ENCODE measurements around the gene CDYL. TPM values are rescaled to one million over a fixed set of nuclear protein-coding genes. Genes with fewer than 3 reads are reported as not detected.

The CDYL gene
- total RNA-seq, 1 donor from 2014 or later = 53.5 TPM

DNA sequence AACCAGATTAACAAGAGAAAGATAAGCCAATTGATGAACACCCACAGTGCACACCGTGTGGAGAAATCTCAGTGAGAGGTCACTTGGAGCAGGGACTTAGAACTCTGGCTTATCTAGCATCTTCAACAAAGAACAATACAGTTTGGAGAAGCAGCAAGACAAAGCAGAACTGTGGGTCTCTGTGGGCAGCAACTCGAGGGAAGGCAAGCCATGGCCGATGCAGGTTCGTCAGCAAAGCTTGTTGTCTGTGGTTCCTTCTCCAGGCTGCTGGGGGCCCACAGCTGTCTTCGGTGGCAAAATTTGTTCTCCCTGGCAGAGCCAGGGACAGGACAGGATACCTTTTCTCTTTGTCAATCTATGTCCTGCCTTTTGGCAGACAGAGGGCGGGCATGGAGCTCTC lies 205.6 kb downstream of the CDYL start:
- Histone ChIP-seq H3K36me3 (no peaks in the 10 kb centered on the region), H2AFZ (replicated peaks) (peak overlapping the region; percentile 9), H3K27ac (no peak overlapping the region), H3K27me3 (no peaks in the 10 kb centered on the region), H3K4me3 (no peak overlapping the region), H3K9me3 (ENCODE audit: low read depth) (no peaks in the 10 kb centered on the region), H3K9ac (no peak overlapping the region), H3K4me2 (no peak overlapping the region), H3K4me1 (no peaks in the 10 kb centered on the region), H3F3A (ENCODE audit: low read depth) (no peaks in the 10 kb centered on the region), H4K20me1 (ENCODE audit: low read depth) (no peaks in the 10 kb centered on the region), H3K79me2 (ENCODE audit: low read depth) (no peaks in the 10 kb centered on the region)
- no peak overlapping the region for H3K4me3 Mint-ChIP-seq
- H3K36me3 Mint-ChIP-seq = peaks cover 7% of the 10 kb centered on the region
- peaks cover 36% of the 10 kb centered on the region for H3K9me3 Mint-ChIP-seq
- DNase-seq (ENCODE audit: low spot score) = no peak
- TF ChIP-seq EZH2phosphoT487 (IDR thresholded peaks at IDR 0.05) = no peak
- TF ChIP-seq, protein P1, sequence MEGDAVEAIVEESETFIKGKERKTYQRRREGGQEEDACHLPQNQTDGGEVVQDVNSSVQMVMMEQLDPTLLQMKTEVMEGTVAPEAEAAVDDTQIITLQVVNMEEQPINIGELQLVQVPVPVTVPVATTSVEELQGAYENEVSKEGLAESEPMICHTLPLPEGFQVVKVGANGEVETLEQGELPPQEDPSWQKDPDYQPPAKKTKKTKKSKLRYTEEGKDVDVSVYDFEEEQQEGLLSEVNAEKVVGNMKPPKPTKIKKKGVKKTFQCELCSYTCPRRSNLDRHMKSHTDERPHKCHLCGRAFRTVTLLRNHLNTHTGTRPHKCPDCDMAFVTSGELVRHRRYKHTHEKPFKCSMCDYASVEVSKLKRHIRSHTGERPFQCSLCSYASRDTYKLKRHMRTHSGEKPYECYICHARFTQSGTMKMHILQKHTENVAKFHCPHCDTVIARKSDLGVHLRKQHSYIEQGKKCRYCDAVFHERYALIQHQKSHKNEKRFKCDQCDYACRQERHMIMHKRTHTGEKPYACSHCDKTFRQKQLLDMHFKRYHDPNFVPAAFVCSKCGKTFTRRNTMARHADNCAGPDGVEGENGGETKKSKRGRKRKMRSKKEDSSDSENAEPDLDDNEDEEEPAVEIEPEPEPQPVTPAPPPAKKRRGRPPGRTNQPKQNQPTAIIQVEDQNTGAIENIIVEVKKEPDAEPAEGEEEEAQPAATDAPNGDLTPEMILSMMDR (IDR thresholded peaks at IDR 0.05) = no peak
- TF ChIP-seq EZH2 (IDR thresholded peaks at IDR 0.05) = no peak
- H3K27ac Mint-ChIP-seq = no peak overlapping the region
- peaks cover 13% of the 10 kb centered on the region for H3K27me3 Mint-ChIP-seq (ENCODE audit: insufficient read depth, low read depth)
- no peaks in the 10 kb centered on the region for H3K4me1 Mint-ChIP-seq

DNA sequence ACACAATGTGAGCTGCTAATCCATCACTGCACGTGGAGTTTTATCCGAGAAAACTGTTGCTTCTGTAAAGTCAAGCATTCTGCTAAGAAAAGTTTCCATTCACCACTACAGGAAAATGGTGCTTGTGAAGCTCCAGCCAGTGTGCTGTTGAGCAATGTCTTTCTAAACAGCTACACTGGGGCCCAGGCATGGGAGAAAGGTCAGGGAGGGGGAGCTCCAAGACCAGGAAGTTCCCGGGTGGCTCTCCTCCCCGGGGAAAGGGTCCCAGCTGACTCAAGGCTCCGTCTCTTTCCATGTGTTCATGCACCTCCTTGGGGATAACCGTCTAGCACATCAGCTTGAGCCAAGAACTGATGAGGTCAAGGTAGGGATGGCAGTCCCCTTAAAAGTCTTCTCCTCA lies 207.1 kb downstream of the CDYL start:
- Histone ChIP-seq H3K9me3 (ENCODE audit: low read depth) (no peaks in the 10 kb centered on the region), H3K27me3 (no peaks in the 10 kb centered on the region), H3F3A (ENCODE audit: low read depth) (no peaks in the 10 kb centered on the region), H3K4me1 (no peaks in the 10 kb centered on the region), H3K9ac (no peak overlapping the region), H3K4me3 (no peak overlapping the region), H3K4me2 (no peak overlapping the region), H4K20me1 (ENCODE audit: low read depth) (no peaks in the 10 kb centered on the region), H3K36me3 (no peaks in the 10 kb centered on the region), H3K79me2 (ENCODE audit: low read depth) (no peaks in the 10 kb centered on the region), H2AFZ (replicated peaks) (no peak overlapping the region), H3K27ac (no peak overlapping the region)
- Mint-ChIP-seq H3K27ac (no peak overlapping the region), H3K4me1 (no peaks in the 10 kb centered on the region), H3K27me3 (ENCODE audit: insufficient read depth, low read depth) (peaks cover 13% of the 10 kb centered on the region), H3K9me3 (peaks cover 26% of the 10 kb centered on the region), H3K36me3 (peaks cover 5% of the 10 kb centered on the region), H3K4me3 (no peak overlapping the region)
- TF ChIP-seq EZH2phosphoT487 (IDR thresholded peaks at IDR 0.05) (no peak), EZH2 (IDR thresholded peaks at IDR 0.05) (no peak)
- TF ChIP-seq, protein P1 (IDR thresholded peaks at IDR 0.05) = no peak
- no peak for DNase-seq (ENCODE audit: low spot score)

DNA sequence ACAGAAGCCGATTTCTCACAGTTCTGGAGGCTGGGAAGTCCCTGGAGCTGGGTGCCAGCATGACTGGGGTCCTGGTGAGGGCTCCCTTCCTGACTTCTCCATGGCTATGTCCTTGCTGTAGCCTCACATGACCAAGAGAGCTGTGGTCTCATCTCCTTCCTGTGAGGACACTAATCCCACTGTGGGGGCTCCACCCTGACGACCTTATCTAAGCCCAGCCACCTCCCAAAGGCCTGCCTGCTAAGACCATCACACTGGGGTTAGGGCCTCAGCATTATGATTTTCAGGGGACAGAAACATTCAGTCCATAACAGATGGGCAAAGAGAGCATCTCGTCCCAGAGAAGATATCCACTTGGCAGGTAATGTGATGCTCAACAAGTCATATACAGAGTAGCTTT lies 210.8 kb downstream of the CDYL start:
- no peaks in the 10 kb centered on the region for H3K36me3 ChIP-seq
- no peaks in the 10 kb centered on the region for H3K9me3 ChIP-seq (ENCODE audit: low read depth)
- H3F3A ChIP-seq (ENCODE audit: low read depth) = no peaks in the 10 kb centered on the region
- H2AFZ ChIP-seq (replicated peaks) = no peak overlapping the region
- TF ChIP-seq EZH2 (IDR thresholded peaks at IDR 0.05) = no peak
- TF ChIP-seq, protein P1 (IDR thresholded peaks at IDR 0.05) = no peak
- H3K9ac ChIP-seq = no peak overlapping the region
- Mint-ChIP-seq H3K4me3 (no peak overlapping the region), H3K4me1 (no peaks in the 10 kb centered on the region), H3K27me3 (ENCODE audit: insufficient read depth, low read depth) (peaks cover 6% of the 10 kb centered on the region), H3K36me3 (peaks cover 4% of the 10 kb centered on the region), H3K9me3 (peaks cover 6% of the 10 kb centered on the region), H3K27ac (no peak overlapping the region)
- no peaks in the 10 kb centered on the region for H4K20me1 ChIP-seq (ENCODE audit: low read depth)
- H3K4me1 ChIP-seq = no peaks in the 10 kb centered on the region
- H3K27me3 ChIP-seq = no peaks in the 10 kb centered on the region
- no peak overlapping the region for H3K27ac ChIP-seq
- no peak overlapping the region for H3K4me3 ChIP-seq
- DNase-seq (ENCODE audit: low spot score) = no peak
- no peaks in the 10 kb centered on the region for H3K79me2 ChIP-seq (ENCODE audit: low read depth)
- H3K4me2 ChIP-seq = no peak overlapping the region

Measured in neural progenitor cell (in vitro differentiated cells).